Endothelial cell of umbilical vein (primary cell): ENCODE results near the gene BTBD19. TPM values are rescaled to one million over a fixed set of nuclear protein-coding genes. Genes with fewer than 3 reads are reported as not detected.

Experiments
- BruUV-seq: library from RNA; stranded (reverse); fragments of 400-500 nt; replicated peaks from 2 replicates; lab custom pipeline; 2021; lab: Mats Ljungman, UMichigan
- CTCF ChIA-PET: fragments of 300-600, 350-600 bp; sonication (Branson Sonifier 250); formaldehyde crosslinking; loops from one replicate; lab custom pipeline; 2021; ENCODE audit warnings: antibody characterized with exemption, inconsistent platforms; lab: Charles Lee
- POLR2A ChIA-PET: fragments of 300-600, 350-600 bp; sonication (Branson Sonifier 250); formaldehyde crosslinking; loops from one replicate; lab custom pipeline; 2021; ENCODE audit warnings: antibody characterized with exemption, inconsistent platforms; lab: Charles Lee
- DNase-seq: peaks from one replicate; pipeline ENCODE4 v3.0.0-alpha.2; 2011; ENCODE audit warnings: low read depth, low spot score
- FAIRE-seq: peaks from 2 replicates; lab custom pipeline; 2011; peaks lifted over from hg19 to GRCh38; lab: Jason Lieb, UNC
- H2AFZ ChIP-seq: 2 replicates; pipeline ENCODE4 v1.6.0; 2012; ENCODE audit warnings: low read depth, low read length, control low read depth, inconsistent platforms
- H3K27ac ChIP-seq: 2 replicates; pipeline ENCODE4 v1.5.1; 2011; ENCODE audit warnings: low read depth, mild to moderate bottlenecking, control low read depth, low read length, moderate library complexity; ENCODE audit not compliant: insufficient read depth
- H3K27me3 ChIP-seq, 2 experiments: 2 replicates each; pipeline versions ENCODE4 v1.6.0 to v1.6.1; 2011; ENCODE audit warnings: low read length in 2 of 2, mixed read lengths in 1 of 2; ENCODE audit not compliant: control insufficient read depth in 2 of 2, insufficient read depth in 2 of 2
- H3K36me3 ChIP-seq, 2 experiments: 2 replicates in 1 of 2; 3 replicates in 1 of 2; pipeline ENCODE4 v1.5.1; 2011; ENCODE audit warnings: low read length in 2 of 2, mild to moderate bottlenecking in 1 of 2, moderate library complexity in 1 of 2; ENCODE audit not compliant: control insufficient read depth in 2 of 2, insufficient read depth in 2 of 2; ENCODE audit errors: extremely low read depth in 1 of 2
- H3K4me1 ChIP-seq: 3 replicates; pipeline ENCODE4 v1.5.1; 2011; ENCODE audit warnings: mild to moderate bottlenecking, low read length; ENCODE audit not compliant: control insufficient read depth, insufficient read depth; ENCODE audit errors: extremely low read depth
- H3K4me2 ChIP-seq: 2 replicates; pipeline ENCODE4 v1.6.1; 2011; ENCODE audit warnings: low read length, control low read depth, mixed read lengths; ENCODE audit not compliant: insufficient read depth
- H3K4me3 ChIP-seq, 3 experiments: fragments of 200-600 bp in 1 of 3; sonication (generic), shearing (Covaris generic) in 1 of 3; replicated peaks in 1 of 3; 2 replicates each; pipeline ENCODE4 v1.5.1; 2011 to 2016; ENCODE audit warnings: control low read depth in 3 of 3, low read length in 3 of 3, mild to moderate bottlenecking in 2 of 3, inconsistent platforms in 1 of 3, low read depth in 1 of 3, moderate library complexity in 1 of 3; ENCODE audit not compliant: insufficient read depth in 1 of 3
- H3K79me2 ChIP-seq: 2 replicates; pipeline ENCODE4 v1.6.0; 2012; ENCODE audit warnings: low read length, inconsistent platforms; ENCODE audit not compliant: control insufficient read depth, insufficient read depth
- H3K9ac ChIP-seq: replicated peaks from 2 replicates; pipeline ENCODE3; 2011; ENCODE audit warnings: low read length, control low read depth; ENCODE audit not compliant: insufficient read depth; ENCODE audit errors: extremely low read depth
- H3K9me1 ChIP-seq: replicated peaks from 3 replicates; pipeline ENCODE4 v1.6.0; 2011; ENCODE audit warnings: mild to moderate bottlenecking, low read length; ENCODE audit not compliant: control insufficient read depth, insufficient read depth; ENCODE audit errors: extremely low read depth
- H3K9me3 ChIP-seq: replicated peaks from 2 replicates; pipeline ENCODE4 v1.5.1; 2012; ENCODE audit warnings: low read length, inconsistent platforms; ENCODE audit not compliant: control insufficient read depth, insufficient read depth
- H4K20me1 ChIP-seq: replicated peaks from 2 replicates; pipeline ENCODE3; 2011; ENCODE audit warnings: mild to moderate bottlenecking, low read length; ENCODE audit not compliant: control insufficient read depth, insufficient read depth; ENCODE audit errors: extremely low read depth
- EZH2 ChIP-seq: IDR thresholded peaks from 2 replicates; pipeline ENCODE4 v1.6.1; 2012; ENCODE audit warnings: borderline replicate concordance, low read depth, mild to moderate bottlenecking, moderate library complexity, low read length, inconsistent platforms; ENCODE audit not compliant: severe bottlenecking
- FOS ChIP-seq: IDR thresholded peaks from 2 replicates; pipeline ENCODE4 v1.6.1; 2011; ENCODE audit warnings: mild to moderate bottlenecking, low read length, moderate library complexity, borderline replicate concordance; ENCODE audit not compliant: insufficient read depth
- GATA2 ChIP-seq: IDR thresholded peaks from 2 replicates; pipeline ENCODE4 v1.7.0; 2011; ENCODE audit warnings: low read depth, mild to moderate bottlenecking, moderate library complexity, mixed read lengths, low read length; ENCODE audit not compliant: insufficient read length, insufficient read depth
- JUN ChIP-seq: IDR thresholded peaks from 2 replicates; pipeline ENCODE4 v1.6.1; 2011; ENCODE audit warnings: borderline replicate concordance, low read depth; ENCODE audit not compliant: insufficient read length, insufficient read depth
- MYC ChIP-seq: IDR thresholded peaks from one replicate; pipeline ENCODE4 v1.6.1; 2011; ENCODE audit warnings: mild to moderate bottlenecking, low read depth, low read length
- POLR2A ChIP-seq: IDR thresholded peaks from 2 replicates; pipeline ENCODE4 v1.6.1; 2012; ENCODE audit warnings: low read depth, mild to moderate bottlenecking, control low read depth, low read length
- POLR2AphosphoS5 ChIP-seq: IDR thresholded peaks from 2 replicates; pipeline ENCODE4 v1.6.1; 2012; ENCODE audit warnings: low read depth, mild to moderate bottlenecking, control low read depth, low read length, moderate library complexity; ENCODE audit not compliant: insufficient read depth
- dilution Hi-C: fragments of 300-500 bp; cut with MboI; formaldehyde crosslinking; loops from one replicate; pipeline ENCODE4 v1.15.0; 2019; ENCODE audit warnings: low sequenced_read_pairs; ENCODE audit not compliant: extremely low pct_ligation_motif_present
- intact Hi-C: fragments of 100-400 bp; cut with micrococcal nuclease; formaldehyde crosslinking; loops from one replicate; pipeline ENCODE4 v1.10.0; 2022
- polyA plus RNA-seq, 4 experiments: library from polyadenylated mRNA; depleted of rRNA in 3 of 4; stranded (reverse) in 3 of 4; unstranded in 1 of 4; fragments of >200 nt; gene quantifications; 2 replicates each; pipeline versions ENCODE4 v1.2.1 to v1.2.3, GENCODE V29; 2011 to 2012; ENCODE audit warnings: missing spikeins in 1 of 4
- total RNA-seq: library from RNA; stranded (reverse); gene quantifications from 2 replicates; pipeline ENCODE4 v1.2.3, GENCODE V29; 2021
- TF ChIP-seq, protein P1 (sequence below): IDR thresholded peaks from 2 replicates; pipeline ENCODE4 v1.6.1; 2011; ENCODE audit not compliant: insufficient read depth, insufficient read length
- TF ChIP-seq, protein P2 (sequence below), 2 donors: IDR thresholded peaks; 1 replicate in 1 of 2; 2 replicates in 1 of 2; pipeline ENCODE4 v1.5.1; 2011; ENCODE audit warnings: low read length in 2 of 2, mild to moderate bottlenecking in 2 of 2, moderate library complexity in 2 of 2, control low read depth in 1 of 2, inconsistent platforms in 1 of 2, low read depth in 1 of 2; ENCODE audit not compliant: insufficient read depth in 1 of 2; ENCODE audit errors: extremely low read depth in 1 of 2

The BTBD19 gene
- total and polyA plus RNA-seq, 2 donors (not counting 3 experiments of a cell fraction or from before 2014, with no cell fraction given): 69.9 to 97.9 TPM

DNA sequence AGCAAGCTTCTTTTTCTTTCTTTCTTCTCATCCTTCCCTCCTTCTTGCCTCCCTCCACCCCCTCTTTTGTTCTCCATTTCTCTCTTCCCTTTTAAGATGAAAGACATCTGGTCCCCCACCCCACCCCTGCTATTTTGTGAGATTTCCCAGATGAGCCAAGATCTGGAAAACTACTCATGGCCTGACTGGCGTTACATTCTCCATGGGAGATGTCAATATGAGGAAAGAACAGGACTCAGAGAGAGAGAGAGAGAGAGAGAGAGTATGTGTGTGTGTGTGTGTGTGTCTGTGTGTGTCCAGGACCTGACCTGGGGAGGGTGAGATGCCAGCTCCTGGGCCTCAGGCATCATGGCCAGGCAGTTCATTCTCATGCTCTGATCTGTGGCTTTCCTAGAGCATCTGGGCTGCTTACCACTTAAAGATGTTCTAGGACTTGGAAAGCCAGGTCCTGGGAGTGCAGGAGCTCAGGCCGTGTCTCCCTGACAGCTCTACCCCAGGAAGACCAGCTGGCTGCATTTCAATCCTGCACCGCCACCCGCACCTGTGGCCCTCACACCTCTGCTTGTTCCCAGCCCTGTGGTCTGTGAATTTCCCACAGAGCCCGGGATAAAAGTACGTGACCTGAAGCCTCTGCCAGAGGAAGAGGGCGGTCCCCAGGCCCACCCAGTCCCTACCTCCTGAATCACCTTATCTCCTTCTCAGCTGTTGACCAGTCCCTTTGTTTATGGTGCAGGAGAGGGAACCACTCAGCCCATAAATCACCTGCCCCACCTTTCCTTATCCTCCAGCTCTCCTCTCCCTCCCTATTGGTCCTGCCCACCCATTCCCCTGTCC lies 17.1 kb upstream of the BTBD19 start:
- no peaks in the 10 kb centered on the region for H4K20me1 ChIP-seq
- no peaks in the 10 kb centered on the region for H3K27me3 ChIP-seq
- ChIA-PET CTCF (interaction anchor here (0.6 to 4.2 kb wide), 9 partner anchors 9 to 549 kb away, joined by 3 to 27 read pairs (median 3); partner anchors contain the start of genes HECTD3, MUTYH, PLK3 and RNU5D-1), POLR2A (interaction anchor here (0.6 to 1.9 kb wide), 4 partner anchors 9 to 702 kb away, joined by 4 to 6 read pairs (median 4); partner anchors contain the start of genes PLK3 and RPS8)
- dilution Hi-C loops (no loop called here), intact Hi-C loops (no loop called here)
- DNase-seq (no peak), FAIRE-seq (no peak)
- no peaks in the 10 kb centered on the region for H3K9me3 ChIP-seq
- H3K79me2 ChIP-seq: no peaks in the 10 kb centered on the region
- no peak for TF ChIP-seq MYC
- no peak for TF ChIP-seq EZH2
- no peak for TF ChIP-seq FOS
- TF ChIP-seq, protein P1, sequence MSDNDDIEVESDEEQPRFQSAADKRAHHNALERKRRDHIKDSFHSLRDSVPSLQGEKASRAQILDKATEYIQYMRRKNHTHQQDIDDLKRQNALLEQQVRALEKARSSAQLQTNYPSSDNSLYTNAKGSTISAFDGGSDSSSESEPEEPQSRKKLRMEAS: no peak
- no peak for TF ChIP-seq POLR2AphosphoS5
- TF ChIP-seq GATA2: no peak
- TF ChIP-seq, protein P2, sequence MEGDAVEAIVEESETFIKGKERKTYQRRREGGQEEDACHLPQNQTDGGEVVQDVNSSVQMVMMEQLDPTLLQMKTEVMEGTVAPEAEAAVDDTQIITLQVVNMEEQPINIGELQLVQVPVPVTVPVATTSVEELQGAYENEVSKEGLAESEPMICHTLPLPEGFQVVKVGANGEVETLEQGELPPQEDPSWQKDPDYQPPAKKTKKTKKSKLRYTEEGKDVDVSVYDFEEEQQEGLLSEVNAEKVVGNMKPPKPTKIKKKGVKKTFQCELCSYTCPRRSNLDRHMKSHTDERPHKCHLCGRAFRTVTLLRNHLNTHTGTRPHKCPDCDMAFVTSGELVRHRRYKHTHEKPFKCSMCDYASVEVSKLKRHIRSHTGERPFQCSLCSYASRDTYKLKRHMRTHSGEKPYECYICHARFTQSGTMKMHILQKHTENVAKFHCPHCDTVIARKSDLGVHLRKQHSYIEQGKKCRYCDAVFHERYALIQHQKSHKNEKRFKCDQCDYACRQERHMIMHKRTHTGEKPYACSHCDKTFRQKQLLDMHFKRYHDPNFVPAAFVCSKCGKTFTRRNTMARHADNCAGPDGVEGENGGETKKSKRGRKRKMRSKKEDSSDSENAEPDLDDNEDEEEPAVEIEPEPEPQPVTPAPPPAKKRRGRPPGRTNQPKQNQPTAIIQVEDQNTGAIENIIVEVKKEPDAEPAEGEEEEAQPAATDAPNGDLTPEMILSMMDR (IDR thresholded peaks at IDR 0.05; ENCODE audit: extremely low read depth in 1 of 2, insufficient read depth in 1 of 2, low read depth in 1 of 2, low read length in 2 of 2): no peak
- TF ChIP-seq JUN: no peak
- TF ChIP-seq POLR2A: no peak
- no peaks in the 10 kb centered on the region for H3K9me1 ChIP-seq
- no peak overlapping the region for H3K4me3 ChIP-seq
- peaks cover 4% of the 10 kb centered on the region for H3K4me1 ChIP-seq
- H3K27ac ChIP-seq: no peak overlapping the region
- H3K36me3 ChIP-seq: no peaks in the 10 kb centered on the region
- H2AFZ ChIP-seq: no peak overlapping the region
- no peak overlapping the region for H3K4me2 ChIP-seq
- H3K9ac ChIP-seq: no peak overlapping the region
- no TSS peak for BruUV-seq
